HG02840 (cell line): ENCODE measurements around the gene MAT1A.
"Not testable (repeated sequence)": the region's sequence is repeated elsewhere in the genome, so short reads cannot be mapped to it uniquely, and the experiment has no call there.

Experiments
- ATAC-seq: cut with Tn5 transposase; IDR thresholded peaks from one replicate; pipeline ENCODE4 v1.9.1; 2021; ENCODE audit warnings: mild to moderate bottlenecking, moderate library complexity, moderate number of reproducible peaks; ENCODE audit not compliant: unreplicated experiment, low FRiP score

The MAT1A gene

DNA sequence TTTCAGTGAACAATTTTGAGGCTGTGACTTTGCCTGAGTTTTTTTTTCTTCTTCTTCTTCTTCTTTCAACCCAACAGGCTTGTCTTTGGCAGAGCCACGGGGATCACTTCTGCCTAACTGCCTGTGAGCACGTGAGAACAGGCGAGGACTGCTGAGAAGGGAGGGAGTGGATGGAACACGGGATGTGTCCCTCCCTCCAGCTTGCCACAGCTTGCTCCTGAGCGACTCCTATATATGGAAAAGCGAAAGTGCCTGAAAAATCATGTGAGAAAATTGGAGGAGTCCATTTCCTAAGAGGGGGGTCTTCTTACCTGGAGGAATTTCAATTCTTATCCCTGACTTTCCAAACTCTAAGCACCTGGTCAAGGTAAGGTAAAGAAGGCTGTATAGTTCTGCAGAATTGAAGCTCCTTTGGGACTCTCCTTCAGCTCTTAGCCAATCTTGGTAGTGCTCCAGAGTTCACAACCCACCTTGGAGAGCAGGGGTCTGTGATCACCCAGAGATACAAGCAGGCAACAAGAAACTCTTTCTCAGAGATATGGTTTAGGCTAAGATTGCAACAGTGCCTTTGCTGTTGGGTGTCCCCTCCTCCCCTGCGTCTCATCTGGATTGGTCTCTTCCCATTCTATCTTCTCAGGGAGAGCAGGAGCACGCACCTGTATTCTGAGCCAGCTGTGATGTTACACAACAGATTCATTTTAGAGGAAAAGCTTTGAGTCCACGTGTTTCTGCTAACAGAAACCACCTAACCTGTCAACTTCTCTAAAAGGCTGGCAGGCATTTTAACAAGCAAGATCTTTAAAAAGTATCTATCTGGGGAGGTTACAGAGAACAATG is at the start of gene MAT1A:
Gene MAT1A, minus strand, starts transcription at position 208 of the 837 bp plus-strand sequence. CDS start 235 bp downstream, outside the sequence.
- ATAC-seq: no peak

- ATAC-seq: no peak
These were observed 44.5 kb upstream of the MAT1A start for GRCh38 chr10:80333983-80334382.

DNA sequence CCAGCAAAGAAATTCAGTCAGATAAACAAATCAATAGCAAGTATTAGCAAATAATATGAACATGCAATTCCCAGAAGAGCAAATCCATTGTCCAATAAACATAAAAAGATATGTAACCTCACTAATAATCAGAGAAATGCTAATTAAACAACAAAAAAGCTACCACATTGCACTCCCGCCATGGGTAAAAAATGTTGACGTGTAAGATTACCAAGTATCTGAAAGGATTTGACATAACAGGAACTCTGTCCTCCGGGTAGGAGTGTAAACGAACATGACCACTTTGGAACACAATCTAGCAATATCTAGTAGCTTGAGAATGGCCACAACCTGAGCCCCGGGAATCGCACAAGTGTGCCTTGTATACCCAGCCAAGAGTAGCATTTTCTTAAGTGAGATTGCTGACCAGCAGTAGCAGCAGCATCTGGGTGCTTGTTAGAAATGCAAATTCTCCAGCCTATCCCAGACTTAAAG is 35.5 kb upstream of the MAT1A start:
- no peak for ATAC-seq

DNA sequence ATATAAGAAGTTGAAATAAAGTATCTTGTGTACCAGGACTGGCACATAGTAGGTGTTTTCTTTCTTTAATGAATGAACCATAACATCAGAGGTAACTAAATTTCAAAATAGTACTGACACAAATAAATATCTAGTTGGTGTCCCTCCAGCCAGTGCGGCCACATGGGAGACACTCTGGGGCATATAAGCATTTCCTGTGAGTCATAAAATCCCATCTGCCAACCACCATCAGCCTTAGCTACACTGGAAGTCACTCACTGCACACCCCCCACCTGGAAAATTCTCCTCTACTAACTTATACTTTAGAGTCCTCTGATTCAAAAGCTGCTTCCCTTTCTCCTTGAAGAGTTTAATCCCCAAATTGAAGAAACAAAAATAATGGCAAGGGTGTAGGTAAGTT is 34.6 kb upstream of the MAT1A start:
- no peak for ATAC-seq

GRCh38 chr10:80323311-80323710 is 33.9 kb upstream of the MAT1A start:
- no peak for ATAC-seq

DNA sequence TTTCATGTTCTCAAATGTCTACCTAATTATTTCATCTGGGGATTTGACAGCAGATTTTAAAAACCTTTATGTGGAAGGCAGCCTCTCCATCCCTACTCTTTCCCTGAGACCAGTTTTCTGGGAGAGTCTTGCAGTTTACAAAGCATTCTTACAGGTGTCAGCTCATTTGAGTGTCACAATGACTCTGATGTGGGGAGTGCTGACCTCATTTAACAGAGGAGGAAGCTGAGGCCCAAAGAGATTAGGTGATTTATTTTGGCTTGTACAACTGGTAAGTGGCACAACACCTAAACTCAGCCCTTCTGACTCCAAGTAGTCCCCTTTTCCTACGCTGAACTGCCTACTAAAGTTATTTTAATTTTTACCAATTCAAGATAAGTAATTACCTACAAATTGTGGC is 33.3 kb upstream of the MAT1A start:
- ATAC-seq: no peak

- no peak for ATAC-seq
These were observed 32.7 kb upstream of the MAT1A start for GRCh38 chr10:80322158-80322557.

DNA sequence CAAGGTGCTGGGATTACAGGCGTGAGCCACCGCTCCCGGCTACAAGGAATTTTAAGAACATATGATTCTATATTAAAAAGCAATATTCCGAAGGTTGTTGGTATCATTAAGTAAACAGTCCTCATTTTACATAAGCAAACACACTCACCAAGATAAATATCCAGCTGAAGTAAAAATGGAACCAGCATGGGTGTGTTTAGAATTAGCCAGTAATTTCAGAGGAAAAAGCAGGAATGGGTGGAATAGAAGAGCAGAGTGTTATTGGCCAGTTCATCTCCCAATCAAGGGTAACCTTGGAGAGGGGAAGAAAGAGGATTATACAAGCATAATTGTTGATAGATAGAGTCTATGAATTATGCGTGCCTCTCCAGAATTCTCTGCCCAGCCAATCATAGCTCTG is 31.7 kb upstream of the MAT1A start:
- ATAC-seq: no peak

DNA sequence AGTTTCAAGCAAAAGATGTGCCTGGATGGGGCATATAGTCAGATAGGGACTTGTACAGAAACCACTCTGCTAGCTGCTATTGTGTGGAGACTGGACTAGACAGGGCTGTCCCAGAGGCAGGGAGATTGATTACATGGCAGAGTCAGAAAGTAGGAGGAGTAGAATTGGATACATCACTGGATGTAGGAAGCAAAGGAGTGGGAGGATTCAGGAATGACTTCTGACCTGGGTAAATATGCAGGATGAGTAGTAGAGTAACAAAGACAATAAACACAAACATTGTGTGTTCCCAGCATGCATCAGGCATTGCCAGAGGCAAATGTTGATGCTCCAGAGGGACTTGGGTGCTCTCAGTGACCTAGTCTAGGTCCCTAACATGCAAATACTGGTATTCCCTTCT is 30.9 kb upstream of the MAT1A start:
- ATAC-seq: no peak

- no peak for ATAC-seq
These were observed 30.4 kb upstream of the MAT1A start for GRCh38 chr10:80319725-80320290.

- ATAC-seq: no peak
These were observed 29.9 kb upstream of the MAT1A start for GRCh38 chr10:80319318-80319717.

GRCh38 chr10:80318742-80319141 is 29.3 kb upstream of the MAT1A start:
- ATAC-seq: no peak

GRCh38 chr10:80315391-80315790 is 25.9 kb upstream of the MAT1A start:
- no peak for ATAC-seq

- no peak for ATAC-seq
These were observed 24.1 kb upstream of the MAT1A start for GRCh38 chr10:80313523-80313922.

GRCh38 chr10:80305989-80306388 is 16.5 kb upstream of the MAT1A start:
- not testable (repeated sequence) for ATAC-seq

DNA sequence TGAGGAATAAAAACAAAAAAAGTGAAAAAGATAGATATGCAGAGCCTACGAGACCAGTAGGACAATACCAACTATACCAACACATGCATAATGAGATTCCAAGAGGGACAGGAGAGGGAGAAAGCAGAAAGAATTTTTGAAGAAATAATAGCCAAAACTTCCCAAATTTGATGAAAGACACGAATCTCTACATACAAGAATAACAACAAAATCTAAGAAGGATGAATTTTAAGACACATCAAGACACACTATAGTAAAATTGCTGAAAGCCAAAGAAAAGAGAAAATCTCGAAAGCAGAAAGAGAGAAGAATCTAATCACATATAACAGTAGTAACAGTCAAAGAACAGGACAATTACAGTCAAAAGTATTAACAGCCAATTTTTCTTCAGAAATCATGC is 7.5 kb upstream of the MAT1A start:
- ATAC-seq: no peak

GRCh38 chr10:80292607-80293239 is 3.3 kb upstream of the MAT1A start:
- no peak for ATAC-seq

GRCh38 chr10:80290474-80291220 is 1.2 kb upstream of the MAT1A start:
- no peak for ATAC-seq

GRCh38 chr10:80288849-80289248 is 609 bp downstream of the MAT1A start:
- no peak for ATAC-seq

GRCh38 chr10:80284522-80284921 is 4.9 kb downstream of the MAT1A start:
- ATAC-seq: no peak
